HUES6 (cell line): ENCODE results near the gene DCAKD.

Source experiments
- H3K27ac ChIP-seq: 2 replicates; pipeline ENCODE4 v1.7.0; 2013; ENCODE audit warnings: low read depth, mild to moderate bottlenecking, low read length, inconsistent platforms
- H3K27me3 ChIP-seq: 2 replicates; pipeline ENCODE4 v1.6.1; 2013; ENCODE audit warnings: low read length; ENCODE audit not compliant: control insufficient read depth, insufficient read depth
- H3K36me3 ChIP-seq: 2 replicates; pipeline ENCODE4 v1.6.1; 2013; ENCODE audit warnings: low read length; ENCODE audit not compliant: control insufficient read depth, insufficient read depth
- H3K4me1 ChIP-seq: 2 replicates; pipeline ENCODE4 v1.6.1; 2013; ENCODE audit warnings: low read length; ENCODE audit not compliant: control insufficient read depth, insufficient read depth
- H3K4me3 ChIP-seq: 2 replicates; pipeline ENCODE4 v1.5.1; 2013; ENCODE audit warnings: low read depth, low read length
- H3K9ac ChIP-seq: one replicate; pipeline ENCODE4 v1.6.1; 2013; ENCODE audit warnings: mild to moderate bottlenecking, low read length
- H3K9me3 ChIP-seq: 2 replicates; pipeline ENCODE4 v1.6.1; 2013; ENCODE audit warnings: low read depth, low read length; ENCODE audit not compliant: control insufficient read depth, insufficient read depth

The DCAKD gene

GRCh38 chr17:45029096-45029495 lies 22.3 kb downstream of the DCAKD start:
- Histone ChIP-seq H3K9ac (no peak overlapping the region), H3K27ac (no peak overlapping the region), H3K4me1 (no peaks in the 10 kb centered on the region), H3K4me3 (no peak overlapping the region), H3K9me3 (no peaks in the 10 kb centered on the region), H3K36me3 (peaks cover 67% of the 10 kb centered on the region), H3K27me3 (no peaks in the 10 kb centered on the region)

- Histone ChIP-seq H3K27me3 (peaks cover 40% of the 10 kb centered on the region), H3K27ac (no peak overlapping the region), H3K36me3 (peaks cover 23% of the 10 kb centered on the region), H3K9me3 (no peaks in the 10 kb centered on the region), H3K9ac (no peak overlapping the region), H3K4me1 (peaks cover 44% of the 10 kb centered on the region), H3K4me3 (no peak overlapping the region)
These were observed 28.6 kb downstream of the DCAKD start for GRCh38 chr17:45022655-45023339.

- no peak overlapping the region for H3K27ac ChIP-seq
- peaks cover 44% of the 10 kb centered on the region for H3K4me1 ChIP-seq
- H3K27me3 ChIP-seq, result peaks cover 43% of the 10 kb centered on the region
- H3K36me3 ChIP-seq, result peaks cover 21% of the 10 kb centered on the region
- no peaks in the 10 kb centered on the region for H3K9me3 ChIP-seq
- H3K9ac ChIP-seq, result no peak overlapping the region
- H3K4me3 ChIP-seq, result no peak overlapping the region; the same call in 1 of the 2 replicates
These were observed 29.2 kb downstream of the DCAKD start for GRCh38 chr17:45022288-45022648.

GRCh38 chr17:45021607-45022287 lies 29.7 kb downstream of the DCAKD start:
- H3K9ac ChIP-seq, result peak overlapping the region; percentile 49
- no peaks in the 10 kb centered on the region for H3K9me3 ChIP-seq
- H3K4me1 ChIP-seq, result peaks cover 44% of the 10 kb centered on the region
- H3K4me3 ChIP-seq, result peak overlapping the region; percentile 65
- peaks cover 15% of the 10 kb centered on the region for H3K36me3 ChIP-seq
- H3K27ac ChIP-seq, result no peak overlapping the region
- peaks cover 43% of the 10 kb centered on the region for H3K27me3 ChIP-seq

GRCh38 chr17:45020354-45021138 lies 30.9 kb downstream of the DCAKD start:
- Histone ChIP-seq H3K27ac (no peak overlapping the region), H3K36me3 (peaks cover 12% of the 10 kb centered on the region), H3K9me3 (no peaks in the 10 kb centered on the region), H3K9ac (no peak overlapping the region), H3K4me3 (peak overlapping the region; percentile 65), H3K4me1 (peaks cover 44% of the 10 kb centered on the region), H3K27me3 (peaks cover 43% of the 10 kb centered on the region)

- H3K9ac ChIP-seq, result peak overlapping the region; percentile 2
- H3K27ac ChIP-seq, result no peak overlapping the region
- peaks cover 43% of the 10 kb centered on the region for H3K27me3 ChIP-seq
These were observed 32.4 kb downstream of the DCAKD start for GRCh38 chr17:45018848-45019711.

GRCh38 chr17:45018514-45018847 lies 33.0 kb downstream of the DCAKD start:
- Histone ChIP-seq H3K36me3 (peaks cover under 1% of the 10 kb centered on the region; the same call in 1 of the 2 replicates), H3K9me3 (no peaks in the 10 kb centered on the region), H3K27me3 (peaks cover 43% of the 10 kb centered on the region), H3K4me1 (peaks cover 46% of the 10 kb centered on the region), H3K4me3 (peak overlapping the region; percentile 60), H3K9ac (no peak overlapping the region), H3K27ac (no peak overlapping the region)

More at GRCh38 chr17:45018848-45019711, 32.4 kb downstream of the DCAKD start:
- Histone ChIP-seq H3K4me1 (peaks cover 44% of the 10 kb centered on the region), H3K4me3 (peak overlapping the region; percentile 60), H3K36me3 (peaks cover 6% of the 10 kb centered on the region), H3K9me3 (no peaks in the 10 kb centered on the region)

GRCh38 chr17:45016823-45017222 lies 34.6 kb downstream of the DCAKD start:
- H3K9me3 ChIP-seq, result no peaks in the 10 kb centered on the region
- H3K27me3 ChIP-seq, result peaks cover 43% of the 10 kb centered on the region
- H3K4me1 ChIP-seq, result peaks cover 44% of the 10 kb centered on the region
- no peak overlapping the region for H3K4me3 ChIP-seq
- H3K9ac ChIP-seq, result no peak overlapping the region
- no peak overlapping the region for H3K27ac ChIP-seq
- no peaks in the 10 kb centered on the region for H3K36me3 ChIP-seq

GRCh38 chr17:45016237-45016636 lies 35.2 kb downstream of the DCAKD start:
- no peaks in the 10 kb centered on the region for H3K36me3 ChIP-seq
- peaks cover 38% of the 10 kb centered on the region for H3K4me1 ChIP-seq
- no peak overlapping the region for H3K9ac ChIP-seq
- no peak overlapping the region for H3K4me3 ChIP-seq
- H3K27me3 ChIP-seq, result peaks cover 37% of the 10 kb centered on the region
- H3K27ac ChIP-seq, result no peak overlapping the region
- H3K9me3 ChIP-seq, result no peaks in the 10 kb centered on the region

- Histone ChIP-seq H3K27me3 (peaks cover 8% of the 10 kb centered on the region), H3K27ac (no peak overlapping the region), H3K9me3 (no peaks in the 10 kb centered on the region), H3K36me3 (no peaks in the 10 kb centered on the region), H3K4me3 (no peak overlapping the region), H3K4me1 (peaks cover 15% of the 10 kb centered on the region), H3K9ac (no peak overlapping the region)
These were observed 38.1 kb downstream of the DCAKD start for GRCh38 chr17:45013021-45013997.
